Stimulated activated CD8-positive, alpha-beta memory T cell treated with anti-CD3 and anti-CD28 coated beads, Interleukin-12 subunit alpha, Interleukin-12 subunit beta, amount 100 ng/mL, for 24 hours (primary cell): Measurements from ENCODE around the gene DCANP1.
"Not testable (repeated sequence)": the region's sequence is repeated elsewhere in the genome, so short reads cannot be mapped to it uniquely, and the experiment has no call there.

Experiments
- DNase-seq: peaks from one replicate; pipeline ENCODE4 v3.0.0-alpha.2; 2020; ENCODE audit errors: extremely low read depth

DCANP1 gene

GRCh38 chr5:135447298-135447929 lies at the start of gene DCANP1:
DCANP1 (minus strand) TSS chr5:135447348; CDS start chr5:135447108, 240 bp downstream.
- DNase-seq, result no peak

- DNase-seq, result not testable (repeated sequence)
These were observed 48.4 kb upstream of the DCANP1 start for GRCh38 chr5:135495531-135495930.

- DNase-seq, result no peak
These were observed 47.0 kb upstream of the DCANP1 start for GRCh38 chr5:135494196-135494595.

- DNase-seq, result no peak
These were observed 46.4 kb upstream of the DCANP1 start for GRCh38 chr5:135493406-135494180.

- no peak for DNase-seq
These were observed 45.1 kb upstream of the DCANP1 start for GRCh38 chr5:135492319-135492626.

- no peak for DNase-seq
These were observed 44.6 kb upstream of the DCANP1 start for GRCh38 chr5:135491552-135492318.

GRCh38 chr5:135491038-135491551 lies 43.9 kb upstream of the DCANP1 start:
- no peak for DNase-seq

GRCh38 chr5:135490245-135491037 lies 43.3 kb upstream of the DCANP1 start:
- DNase-seq, result no peak

GRCh38 chr5:135489466-135490244 lies 42.5 kb upstream of the DCANP1 start:
- DNase-seq, result no peak

- no peak for DNase-seq
These were observed 41.7 kb upstream of the DCANP1 start for GRCh38 chr5:135488727-135489465.

- no peak for DNase-seq
These were observed 40.8 kb upstream of the DCANP1 start for GRCh38 chr5:135487839-135488514.

GRCh38 chr5:135487037-135487395 lies 39.9 kb upstream of the DCANP1 start:
- DNase-seq, result no peak

- no peak for DNase-seq
These were observed 39.2 kb upstream of the DCANP1 start for GRCh38 chr5:135486131-135487036.

GRCh38 chr5:135484674-135485086 lies 37.5 kb upstream of the DCANP1 start:
- DNase-seq, result no peak

GRCh38 chr5:135483254-135483653 lies 36.1 kb upstream of the DCANP1 start:
- DNase-seq, result no peak

- no peak for DNase-seq
These were observed 35.3 kb upstream of the DCANP1 start for GRCh38 chr5:135482381-135482933.

GRCh38 chr5:135481909-135482311 lies 34.8 kb upstream of the DCANP1 start:
- DNase-seq, result no peak

- DNase-seq, result no peak
These were observed 34.2 kb upstream of the DCANP1 start for GRCh38 chr5:135481387-135481786.
